ENCODE results near the gene JAG1. TPM values are rescaled to one million over a fixed set of nuclear protein-coding genes. Genes with fewer than 3 reads are reported as not detected.

The JAG1 gene
- total and polyA plus RNA-seq, 2 donors (not counting 3 experiments of a cell fraction or from before 2014, with no cell fraction given), result 19.7 to 37.0 TPM

DNA sequence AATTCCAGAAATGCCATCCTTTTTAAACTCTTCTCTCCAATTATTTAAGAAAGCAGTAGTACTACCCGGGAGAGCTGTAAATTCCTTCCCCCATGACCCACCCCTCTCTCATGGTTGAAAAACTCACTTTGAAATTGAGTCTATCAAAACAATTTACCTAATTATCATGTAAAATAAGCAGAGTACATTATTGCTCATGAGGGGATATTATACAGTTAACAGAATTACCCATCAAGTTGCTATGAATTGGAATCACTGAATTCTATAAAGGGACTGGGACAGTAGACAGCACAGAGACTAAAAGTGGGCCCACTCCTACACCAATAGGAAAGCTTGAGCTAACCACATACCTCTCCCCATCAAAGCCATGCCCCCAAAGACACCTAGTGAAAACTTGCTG lies 16.3 kb downstream of the JAG1 start:
- BruUV-seq (replicated peaks), result no TSS peak
- Histone ChIP-seq H4K20me1 (replicated peaks; ENCODE audit: control insufficient read depth, extremely low read depth, insufficient read depth, low read length) (no peaks in the 10 kb centered on the region), H3K4me2 (ENCODE audit: insufficient read depth, low read length) (no peak overlapping the region), H2AFZ (ENCODE audit: low read depth, low read length) (no peak overlapping the region), H3K36me3 (ENCODE audit: control insufficient read depth in 2 of 2, extremely low read depth in 1 of 2, insufficient read depth in 2 of 2, low read length in 2 of 2) (peaks cover 17 to 43% of the 10 kb centered on the region in 2 experiments), H3K4me3 (replicated peaks in 1 of 3; ENCODE audit: insufficient read depth in 1 of 3, low read depth in 1 of 3, low read length in 3 of 3) (no peak overlapping the region), H3K27me3 (ENCODE audit: control insufficient read depth in 2 of 2, insufficient read depth in 2 of 2, low read length in 2 of 2) (no peaks in the 10 kb centered on the region), H3K9me3 (replicated peaks; ENCODE audit: control insufficient read depth, insufficient read depth, low read length) (no peaks in the 10 kb centered on the region), H3K4me1 (ENCODE audit: control insufficient read depth, extremely low read depth, insufficient read depth, low read length) (peaks cover 28% of the 10 kb centered on the region), H3K79me2 (ENCODE audit: control insufficient read depth, insufficient read depth, low read length) (peaks cover 23% of the 10 kb centered on the region), H3K27ac (ENCODE audit: insufficient read depth, low read depth, low read length) (no peak overlapping the region), H3K9ac (replicated peaks; ENCODE audit: extremely low read depth, insufficient read depth, low read length) (no peak overlapping the region), H3K9me1 (replicated peaks; ENCODE audit: control insufficient read depth, extremely low read depth, insufficient read depth, low read length) (no peaks in the 10 kb centered on the region)
- DNase-seq (ENCODE audit: low read depth, low spot score) (no peak), FAIRE-seq (no peak)
- CTCF ChIA-PET, result no interaction called here
- dilution Hi-C loops (cut with MboI; ENCODE audit: extremely low pct_ligation_motif_present, low sequenced_read_pairs) (no loop called here), intact Hi-C loops (cut with micrococcal nuclease) (no loop called here)
- TF ChIP-seq GATA2 (IDR thresholded peaks at IDR 0.05; ENCODE audit: insufficient read depth, insufficient read length, low read depth, low read length) (no peak), POLR2A (IDR thresholded peaks at IDR 0.05; ENCODE audit: low read depth, low read length) (no peak), POLR2AphosphoS5 (IDR thresholded peaks at IDR 0.05; ENCODE audit: insufficient read depth, low read depth, low read length) (no peak), FOS (IDR thresholded peaks at IDR 0.05; ENCODE audit: borderline replicate concordance, insufficient read depth, low read length) (no peak), JUN (IDR thresholded peaks at IDR 0.05; ENCODE audit: borderline replicate concordance, insufficient read depth, insufficient read length, low read depth) (no peak), MYC (IDR thresholded peaks at IDR 0.05; ENCODE audit: low read depth, low read length) (no peak), EZH2 (IDR thresholded peaks at IDR 0.05; ENCODE audit: borderline replicate concordance, low read depth, low read length, severe bottlenecking) (no peak)
- TF ChIP-seq, protein P1, sequence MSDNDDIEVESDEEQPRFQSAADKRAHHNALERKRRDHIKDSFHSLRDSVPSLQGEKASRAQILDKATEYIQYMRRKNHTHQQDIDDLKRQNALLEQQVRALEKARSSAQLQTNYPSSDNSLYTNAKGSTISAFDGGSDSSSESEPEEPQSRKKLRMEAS (IDR thresholded peaks at IDR 0.05; ENCODE audit: insufficient read depth, insufficient read length), result no peak
- TF ChIP-seq, protein P2, sequence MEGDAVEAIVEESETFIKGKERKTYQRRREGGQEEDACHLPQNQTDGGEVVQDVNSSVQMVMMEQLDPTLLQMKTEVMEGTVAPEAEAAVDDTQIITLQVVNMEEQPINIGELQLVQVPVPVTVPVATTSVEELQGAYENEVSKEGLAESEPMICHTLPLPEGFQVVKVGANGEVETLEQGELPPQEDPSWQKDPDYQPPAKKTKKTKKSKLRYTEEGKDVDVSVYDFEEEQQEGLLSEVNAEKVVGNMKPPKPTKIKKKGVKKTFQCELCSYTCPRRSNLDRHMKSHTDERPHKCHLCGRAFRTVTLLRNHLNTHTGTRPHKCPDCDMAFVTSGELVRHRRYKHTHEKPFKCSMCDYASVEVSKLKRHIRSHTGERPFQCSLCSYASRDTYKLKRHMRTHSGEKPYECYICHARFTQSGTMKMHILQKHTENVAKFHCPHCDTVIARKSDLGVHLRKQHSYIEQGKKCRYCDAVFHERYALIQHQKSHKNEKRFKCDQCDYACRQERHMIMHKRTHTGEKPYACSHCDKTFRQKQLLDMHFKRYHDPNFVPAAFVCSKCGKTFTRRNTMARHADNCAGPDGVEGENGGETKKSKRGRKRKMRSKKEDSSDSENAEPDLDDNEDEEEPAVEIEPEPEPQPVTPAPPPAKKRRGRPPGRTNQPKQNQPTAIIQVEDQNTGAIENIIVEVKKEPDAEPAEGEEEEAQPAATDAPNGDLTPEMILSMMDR (IDR thresholded peaks at IDR 0.05; ENCODE audit: extremely low read depth in 1 of 2, insufficient read depth in 1 of 2, low read depth in 1 of 2, low read length in 2 of 2), result no peak
- POLR2A ChIA-PET, result interaction anchor here (0.7 kb wide), 1 partner anchor 64 kb away, joined by 3 read pairs; no protein-coding TSS in a partner anchor

Measured in endothelial cell of umbilical vein (primary cell).